SK-N-MC (cell line): Measurements from ENCODE around the gene NLGN1.

ENCODE experiments used
- DNase-seq: peaks from one replicate; pipeline ENCODE4 v3.0.0-alpha.2; 2011; ENCODE audit warnings: low read depth, low spot score
- H3K27ac ChIP-seq: fragments of 200-600 bp; sonication (generic); 2 replicates; pipeline ENCODE4 v1.5.1; 2016; ENCODE audit warnings: mixed run types
- H3K36me3 ChIP-seq: fragments of 200-600 bp; sonication (generic); 2 replicates; pipeline ENCODE4 v1.6.1; 2017; ENCODE audit warnings: antibody characterized with exemption, low read length, mixed read lengths; ENCODE audit not compliant: insufficient read depth
- H3K4me3 ChIP-seq: fragments of 200-600 bp; sonication (generic); 2 replicates; pipeline ENCODE4 v1.5.1; 2016
- H3K9ac ChIP-seq: fragments of 200-600 bp; sonication (generic); 2 replicates; pipeline ENCODE4 v1.8.0; 2017; ENCODE audit warnings: mixed run types, mixed read lengths; ENCODE audit not compliant: insufficient read length
- H3K9me3 ChIP-seq: fragments of 200-600 bp; sonication (generic); 2 replicates; pipeline ENCODE4 v1.6.1; 2017; ENCODE audit warnings: low read depth, mild to moderate bottlenecking, antibody characterized with exemption, low read length, moderate library complexity, mixed read lengths
- EZH2 ChIP-seq: fragments of 200-600 bp; sonication (generic); IDR thresholded peaks from one replicate; pipeline ENCODE4 v1.6.1; 2017; ENCODE audit warnings: antibody characterized with exemption
- FOXP2 ChIP-seq: optimal IDR thresholded peaks from 2 replicates; pipeline ENCODE3; 2011; ENCODE audit warnings: mild to moderate bottlenecking, moderate library complexity; ENCODE audit not compliant: insufficient read depth; ENCODE audit errors: extremely low read length, control extremely low read depth
- POLR2AphosphoS5 ChIP-seq: IDR thresholded peaks from 2 replicates; pipeline ENCODE4 v1.6.1; 2012; ENCODE audit warnings: mild to moderate bottlenecking, low read depth, low read length, borderline replicate concordance

Gene NLGN1

GRCh38 chr3:173622166-173622565 lies 224.6 kb downstream of the NLGN1 start:
- H3K27ac ChIP-seq: peak overlapping the region; percentile 84
- TF ChIP-seq POLR2AphosphoS5 (no peak), FOXP2 (no peak), EZH2 (no peak)
- H3K9me3 ChIP-seq: no peaks in the 10 kb centered on the region
- H3K36me3 ChIP-seq: no peaks in the 10 kb centered on the region
- H3K4me3 ChIP-seq: peak overlapping the region; percentile 54
- no peak overlapping the region for H3K9ac ChIP-seq
- peak; percentile 30 for DNase-seq

- no peak overlapping the region for H3K9ac ChIP-seq
- no peak overlapping the region for H3K27ac ChIP-seq
- no peaks in the 10 kb centered on the region for H3K9me3 ChIP-seq
- TF ChIP-seq POLR2AphosphoS5 (no peak), EZH2 (no peak), FOXP2 (no peak)
- H3K4me3 ChIP-seq: no peak overlapping the region
- no peak for DNase-seq
- no peaks in the 10 kb centered on the region for H3K36me3 ChIP-seq
Observed at GRCh38 chr3:173624086-173624485, 226.5 kb downstream of the NLGN1 start.

GRCh38 chr3:173630849-173631248 lies 233.3 kb downstream of the NLGN1 start:
- H3K9me3 ChIP-seq: no peaks in the 10 kb centered on the region
- TF ChIP-seq POLR2AphosphoS5: no peak
- no peak for TF ChIP-seq FOXP2
- no peak for TF ChIP-seq EZH2
- H3K36me3 ChIP-seq: no peaks in the 10 kb centered on the region
- H3K27ac ChIP-seq: no peak overlapping the region
- H3K4me3 ChIP-seq: no peak overlapping the region
- no peak overlapping the region for H3K9ac ChIP-seq
- DNase-seq: no peak

- DNase-seq: no peak
- no peak for TF ChIP-seq FOXP2
- no peaks in the 10 kb centered on the region for H3K36me3 ChIP-seq
- H3K4me3 ChIP-seq: no peak overlapping the region
- no peak overlapping the region for H3K27ac ChIP-seq
- H3K9ac ChIP-seq: no peak overlapping the region
- no peaks in the 10 kb centered on the region for H3K9me3 ChIP-seq
Observed at GRCh38 chr3:173632945-173633344, 235.4 kb downstream of the NLGN1 start.

GRCh38 chr3:173635826-173636225 lies 238.3 kb downstream of the NLGN1 start:
- Histone ChIP-seq H3K9ac (no peak overlapping the region), H3K9me3 (no peaks in the 10 kb centered on the region), H3K27ac (no peak overlapping the region), H3K36me3 (no peaks in the 10 kb centered on the region), H3K4me3 (no peak overlapping the region)
- TF ChIP-seq FOXP2 (no peak), EZH2 (no peak), POLR2AphosphoS5 (no peak)
- no peak for DNase-seq

- no peak for DNase-seq
- Histone ChIP-seq H3K9me3 (no peaks in the 10 kb centered on the region), H3K4me3 (no peak overlapping the region), H3K36me3 (no peaks in the 10 kb centered on the region), H3K9ac (no peak overlapping the region), H3K27ac (no peak overlapping the region)
- TF ChIP-seq POLR2AphosphoS5 (no peak), FOXP2 (no peak), EZH2 (no peak)
Observed at GRCh38 chr3:173639098-173639497, 241.6 kb downstream of the NLGN1 start.

- TF ChIP-seq EZH2 (no peak), FOXP2 (no peak), POLR2AphosphoS5 (no peak)
- Histone ChIP-seq H3K27ac (no peak overlapping the region), H3K36me3 (no peaks in the 10 kb centered on the region), H3K9me3 (no peaks in the 10 kb centered on the region), H3K9ac (no peak overlapping the region), H3K4me3 (no peak overlapping the region)
- DNase-seq: no peak
Observed at GRCh38 chr3:173641696-173642095, 244.2 kb downstream of the NLGN1 start.

- no peak overlapping the region for H3K27ac ChIP-seq
- H3K4me3 ChIP-seq: no peak overlapping the region
- H3K9me3 ChIP-seq: no peaks in the 10 kb centered on the region
- no peaks in the 10 kb centered on the region for H3K36me3 ChIP-seq
- no peak for TF ChIP-seq FOXP2
- TF ChIP-seq POLR2AphosphoS5: no peak
- no peak for TF ChIP-seq EZH2
- no peak overlapping the region for H3K9ac ChIP-seq
- no peak for DNase-seq
Observed at GRCh38 chr3:173644086-173645082, 246.8 kb downstream of the NLGN1 start.

GRCh38 chr3:173650596-173650995 lies 253.1 kb downstream of the NLGN1 start:
- H3K9ac ChIP-seq: no peak overlapping the region
- no peaks in the 10 kb centered on the region for H3K36me3 ChIP-seq
- H3K9me3 ChIP-seq: no peaks in the 10 kb centered on the region
- no peak for DNase-seq
- H3K4me3 ChIP-seq: no peak overlapping the region
- TF ChIP-seq FOXP2: no peak
- TF ChIP-seq EZH2: no peak
- TF ChIP-seq POLR2AphosphoS5: no peak
- no peak overlapping the region for H3K27ac ChIP-seq
